ENCODE results near the gene ME3. TPM values are rescaled to one million over a fixed set of nuclear protein-coding genes. Genes with fewer than 3 reads are reported as not detected.
A peak's percentile ranks its signal among the peaks of the same experiment; 100 is the strongest.

Gene ME3
- total RNA-seq, 1 experiment from 2014 or later: 14.2 TPM

GRCh38 chr11:86617502-86617901 is 54.9 kb downstream of the ME3 start:
- intact Hi-C loops (cut with micrococcal nuclease; ENCODE audit: unreplicated experiment): no loop called here
- Mint-ChIP-seq H3K4me3 (ENCODE audit: low read depth, unreplicated experiment) (no peak overlapping the region), H3K36me3 (ENCODE audit: insufficient read depth, unreplicated experiment) (no peaks in the 10 kb centered on the region), H3K27me3 (ENCODE audit: unreplicated experiment) (no peaks in the 10 kb centered on the region), H3K9me3 (ENCODE audit: low read depth, unreplicated experiment) (no peaks in the 10 kb centered on the region), H3K4me1 (ENCODE audit: low read depth, unreplicated experiment) (no peaks in the 10 kb centered on the region), H3K27ac (ENCODE audit: unreplicated experiment) (no peak overlapping the region)
- no TSS peak for BruUV-seq (replicated peaks)
- DNase-seq: no peak
- TF ChIP-seq CTCF (IDR thresholded peaks at IDR 0.05; ENCODE audit: unreplicated experiment): no peak
- CTCF ChIA-PET: interaction anchor here (1.3 kb wide), 1 partner anchor 9 kb away, joined by 3 read pairs; no protein-coding TSS in a partner anchor

DNA sequence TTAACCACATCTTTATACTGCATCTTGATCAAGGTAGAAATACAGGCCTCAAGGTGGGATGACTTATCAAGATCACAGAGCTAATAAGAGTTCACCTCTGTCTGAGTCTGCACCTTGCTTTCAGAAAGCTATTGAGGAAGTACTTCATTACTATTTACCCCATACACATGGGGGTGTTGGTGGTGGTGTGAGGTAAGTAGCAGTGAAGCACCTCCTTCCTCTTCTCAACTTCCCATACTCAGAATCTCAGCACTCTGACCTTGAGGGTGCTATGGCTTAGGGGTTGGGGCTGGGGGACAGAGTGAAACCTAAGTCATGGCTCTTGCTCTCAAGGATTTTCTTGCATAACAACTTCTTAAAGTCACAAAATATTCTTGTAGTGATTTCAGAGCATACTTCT is 56.9 kb downstream of the ME3 start:
- intact Hi-C loops (cut with micrococcal nuclease; ENCODE audit: unreplicated experiment): no loop called here
- no peaks in the 10 kb centered on the region for H3K9me3 Mint-ChIP-seq (ENCODE audit: low read depth, unreplicated experiment)
- no peak for TF ChIP-seq CTCF (IDR thresholded peaks at IDR 0.05; ENCODE audit: unreplicated experiment)

GRCh38 chr11:86610559-86611341 is 61.7 kb downstream of the ME3 start:
- H3K36me3 Mint-ChIP-seq (ENCODE audit: insufficient read depth, unreplicated experiment): no peaks in the 10 kb centered on the region
- intact Hi-C loops (cut with micrococcal nuclease; ENCODE audit: unreplicated experiment): no loop called here
- TF ChIP-seq CTCF (IDR thresholded peaks at IDR 0.05; ENCODE audit: unreplicated experiment): no peak
- no TSS peak for BruUV-seq (replicated peaks)
- no peak for DNase-seq
- no peaks in the 10 kb centered on the region for H3K27me3 Mint-ChIP-seq (ENCODE audit: unreplicated experiment)
- no peaks in the 10 kb centered on the region for H3K9me3 Mint-ChIP-seq (ENCODE audit: low read depth, unreplicated experiment)
- H3K4me1 Mint-ChIP-seq (ENCODE audit: low read depth, unreplicated experiment): peaks cover 25% of the 10 kb centered on the region
- H3K4me3 Mint-ChIP-seq (ENCODE audit: low read depth, unreplicated experiment): no peak overlapping the region
- CTCF ChIA-PET: no interaction called here
- H3K27ac Mint-ChIP-seq (ENCODE audit: unreplicated experiment): no peak overlapping the region

More for the DNA sequence above, 56.9 kb downstream of the ME3 start:
- no peak for DNase-seq
- no peak overlapping the region for H3K27ac Mint-ChIP-seq (ENCODE audit: unreplicated experiment)
- H3K4me3 Mint-ChIP-seq (ENCODE audit: low read depth, unreplicated experiment): no peak overlapping the region
- H3K4me1 Mint-ChIP-seq (ENCODE audit: low read depth, unreplicated experiment): no peaks in the 10 kb centered on the region
- H3K36me3 Mint-ChIP-seq (ENCODE audit: insufficient read depth, unreplicated experiment): no peaks in the 10 kb centered on the region
- no TSS peak for BruUV-seq (replicated peaks)
- H3K27me3 Mint-ChIP-seq (ENCODE audit: unreplicated experiment): no peaks in the 10 kb centered on the region
- CTCF ChIA-PET: no interaction called here

GRCh38 chr11:86608251-86608799 is 64.1 kb downstream of the ME3 start:
- intact Hi-C loops (cut with micrococcal nuclease; ENCODE audit: unreplicated experiment): loop anchor here (1.0 to 5.0 kb wide), 2 partner anchors 151 to 210 kb away; no protein-coding TSS in a partner anchor
- no peak for TF ChIP-seq CTCF (IDR thresholded peaks at IDR 0.05; ENCODE audit: unreplicated experiment)
- H3K4me3 Mint-ChIP-seq (ENCODE audit: low read depth, unreplicated experiment): no peak overlapping the region
- peak; percentile 52 for DNase-seq
- CTCF ChIA-PET: interaction anchor here (0.6 to 1.7 kb wide), 11 partner anchors 10 to 248 kb away, joined by 3 to 8 read pairs (median 4); no protein-coding TSS in a partner anchor
- no peaks in the 10 kb centered on the region for H3K36me3 Mint-ChIP-seq (ENCODE audit: insufficient read depth, unreplicated experiment)
- H3K4me1 Mint-ChIP-seq (ENCODE audit: low read depth, unreplicated experiment): peaks cover 25% of the 10 kb centered on the region
- no peaks in the 10 kb centered on the region for H3K27me3 Mint-ChIP-seq (ENCODE audit: unreplicated experiment)
- H3K27ac Mint-ChIP-seq (ENCODE audit: unreplicated experiment): no peak overlapping the region
- no peaks in the 10 kb centered on the region for H3K9me3 Mint-ChIP-seq (ENCODE audit: low read depth, unreplicated experiment)
- BruUV-seq (replicated peaks): no TSS peak
